ENCODE data around the gene SPACDR. TPM values are rescaled to one million over a fixed set of nuclear protein-coding genes. Genes with fewer than 3 reads are reported as not detected.
"Not testable (repeated sequence)": the region's sequence is repeated elsewhere in the genome, so short reads cannot be mapped to it uniquely, and the experiment has no call there.

SPACDR gene
- total RNA-seq, 1 experiment from 2014 or later = 2.9 TPM

- H3K27ac ChIP-seq (ENCODE audit: low read depth, low read length, poor library complexity, severe bottlenecking) = no peak overlapping the region
- intact Hi-C loops (cut with micrococcal nuclease; ENCODE audit: unreplicated experiment) = no loop called here
- H3K4me3 ChIP-seq (ENCODE audit: low read depth, low read length, poor library complexity, severe bottlenecking) = no peak overlapping the region
- ChIA-PET POLR2A (ENCODE audit: low non-redundant PET) (no interaction called here), CTCF (no interaction called here)
- no peaks in the 10 kb centered on the region for H3K9me3 ChIP-seq (ENCODE audit: low read depth, low read length, poor library complexity, severe bottlenecking)
- TF ChIP-seq EZH2 (IDR thresholded peaks at IDR 0.05; ENCODE audit: borderline replicate concordance, low read depth, low read length, poor library complexity, severe bottlenecking) = no peak
- no peak for TF ChIP-seq CTCF (conservative IDR thresholded peaks at IDR 0.05; ENCODE audit: low read depth, low read length)
- no TSS peak for BruUV-seq (replicated peaks)
- no peak for DNase-seq (ENCODE audit: low spot score)
- H3K4me1 ChIP-seq (ENCODE audit: insufficient read depth, low read length, poor library complexity, severe bottlenecking) = no peaks in the 10 kb centered on the region
- no peaks in the 10 kb centered on the region for H3K27me3 ChIP-seq (replicated peaks; ENCODE audit: insufficient read depth, low read depth, low read length, poor library complexity)
- no peaks in the 10 kb centered on the region for H3K36me3 ChIP-seq (ENCODE audit: insufficient read depth, low read length, poor library complexity, severe bottlenecking)
Observed at GRCh38 chr7:100444311-100445278, 19.5 kb downstream of the SPACDR start.

- H3K36me3 ChIP-seq (ENCODE audit: insufficient read depth, low read length, poor library complexity, severe bottlenecking) = no peaks in the 10 kb centered on the region
- no peaks in the 10 kb centered on the region for H3K9me3 ChIP-seq (ENCODE audit: low read depth, low read length, poor library complexity, severe bottlenecking)
- TF ChIP-seq EZH2 (IDR thresholded peaks at IDR 0.05; ENCODE audit: borderline replicate concordance, low read depth, low read length, poor library complexity, severe bottlenecking) (no peak), CTCF (conservative IDR thresholded peaks at IDR 0.05; ENCODE audit: low read depth, low read length) (no peak)
- no TSS peak for BruUV-seq (replicated peaks)
- no peaks in the 10 kb centered on the region for H3K27me3 ChIP-seq (replicated peaks; ENCODE audit: insufficient read depth, low read depth, low read length, poor library complexity)
- intact Hi-C loops (cut with micrococcal nuclease; ENCODE audit: unreplicated experiment) = no loop called here
- POLR2A ChIA-PET (ENCODE audit: low non-redundant PET) = no interaction called here
- H3K4me3 ChIP-seq (ENCODE audit: low read depth, low read length, poor library complexity, severe bottlenecking) = no peak overlapping the region
- CTCF ChIA-PET = no interaction called here
- no peak for DNase-seq (ENCODE audit: low spot score)
- no peaks in the 10 kb centered on the region for H3K4me1 ChIP-seq (ENCODE audit: insufficient read depth, low read length, poor library complexity, severe bottlenecking)
- H3K27ac ChIP-seq (ENCODE audit: low read depth, low read length, poor library complexity, severe bottlenecking) = no peak overlapping the region
Observed at GRCh38 chr7:100443096-100443840, 20.8 kb downstream of the SPACDR start.

- intact Hi-C loops (cut with micrococcal nuclease; ENCODE audit: unreplicated experiment) = no loop called here
- no peaks in the 10 kb centered on the region for H3K4me1 ChIP-seq (ENCODE audit: insufficient read depth, low read length, poor library complexity, severe bottlenecking)
- DNase-seq (ENCODE audit: low spot score) = no peak
- POLR2A ChIA-PET (ENCODE audit: low non-redundant PET) = no interaction called here
- H3K27ac ChIP-seq (ENCODE audit: low read depth, low read length, poor library complexity, severe bottlenecking) = no peak overlapping the region
- H3K4me3 ChIP-seq (ENCODE audit: low read depth, low read length, poor library complexity, severe bottlenecking) = no peak overlapping the region
- CTCF ChIA-PET = no interaction called here
- no peaks in the 10 kb centered on the region for H3K36me3 ChIP-seq (ENCODE audit: insufficient read depth, low read length, poor library complexity, severe bottlenecking)
- no peaks in the 10 kb centered on the region for H3K27me3 ChIP-seq (replicated peaks; ENCODE audit: insufficient read depth, low read depth, low read length, poor library complexity)
- no peaks in the 10 kb centered on the region for H3K9me3 ChIP-seq (ENCODE audit: low read depth, low read length, poor library complexity, severe bottlenecking)
- BruUV-seq (replicated peaks) = no TSS peak
- TF ChIP-seq CTCF (conservative IDR thresholded peaks at IDR 0.05; ENCODE audit: low read depth, low read length) (no peak), EZH2 (IDR thresholded peaks at IDR 0.05; ENCODE audit: borderline replicate concordance, low read depth, low read length, poor library complexity, severe bottlenecking) (no peak)
Observed at GRCh38 chr7:100441641-100442535, 22.2 kb downstream of the SPACDR start.

- H3K36me3 ChIP-seq (ENCODE audit: insufficient read depth, low read length, poor library complexity, severe bottlenecking); POLR2A ChIA-PET (ENCODE audit: low non-redundant PET); CTCF ChIA-PET; DNase-seq (ENCODE audit: low spot score); H3K4me3 ChIP-seq (ENCODE audit: low read depth, low read length, poor library complexity, severe bottlenecking); H3K9me3 ChIP-seq (ENCODE audit: low read depth, low read length, poor library complexity, severe bottlenecking); intact Hi-C loops (cut with micrococcal nuclease; ENCODE audit: unreplicated experiment); H3K27me3 ChIP-seq (replicated peaks; ENCODE audit: insufficient read depth, low read depth, low read length, poor library complexity); H3K27ac ChIP-seq (ENCODE audit: low read depth, low read length, poor library complexity, severe bottlenecking); H3K4me1 ChIP-seq (ENCODE audit: insufficient read depth, low read length, poor library complexity, severe bottlenecking); BruUV-seq (replicated peaks): not testable (repeated sequence)
Observed at GRCh38 chr7:100439244-100439643, 24.8 kb downstream of the SPACDR start.

All from A673 (cell line).